ENCODE data around the gene SYNM.

The SYNM gene

DNA sequence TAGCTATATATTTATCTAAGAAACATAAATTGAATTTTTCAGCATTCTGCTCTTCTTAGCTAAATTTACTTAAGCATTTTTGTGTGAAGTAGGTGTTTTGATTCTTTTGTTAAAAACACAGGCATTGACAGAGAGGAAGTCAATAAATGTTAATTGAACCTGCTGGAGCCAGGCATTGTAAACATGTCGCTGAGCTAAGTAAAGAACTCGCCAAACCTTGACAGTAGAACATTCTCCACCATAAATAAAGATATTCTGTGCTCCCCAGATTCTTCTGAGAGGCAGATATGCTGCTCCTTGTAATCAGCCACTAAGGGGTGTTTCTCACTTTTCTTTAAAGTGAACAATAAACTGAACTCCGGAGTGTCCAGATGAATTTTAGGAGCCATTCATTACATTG, 38.4 kb downstream of the SYNM start:
- no peak for DNase-seq

DNA sequence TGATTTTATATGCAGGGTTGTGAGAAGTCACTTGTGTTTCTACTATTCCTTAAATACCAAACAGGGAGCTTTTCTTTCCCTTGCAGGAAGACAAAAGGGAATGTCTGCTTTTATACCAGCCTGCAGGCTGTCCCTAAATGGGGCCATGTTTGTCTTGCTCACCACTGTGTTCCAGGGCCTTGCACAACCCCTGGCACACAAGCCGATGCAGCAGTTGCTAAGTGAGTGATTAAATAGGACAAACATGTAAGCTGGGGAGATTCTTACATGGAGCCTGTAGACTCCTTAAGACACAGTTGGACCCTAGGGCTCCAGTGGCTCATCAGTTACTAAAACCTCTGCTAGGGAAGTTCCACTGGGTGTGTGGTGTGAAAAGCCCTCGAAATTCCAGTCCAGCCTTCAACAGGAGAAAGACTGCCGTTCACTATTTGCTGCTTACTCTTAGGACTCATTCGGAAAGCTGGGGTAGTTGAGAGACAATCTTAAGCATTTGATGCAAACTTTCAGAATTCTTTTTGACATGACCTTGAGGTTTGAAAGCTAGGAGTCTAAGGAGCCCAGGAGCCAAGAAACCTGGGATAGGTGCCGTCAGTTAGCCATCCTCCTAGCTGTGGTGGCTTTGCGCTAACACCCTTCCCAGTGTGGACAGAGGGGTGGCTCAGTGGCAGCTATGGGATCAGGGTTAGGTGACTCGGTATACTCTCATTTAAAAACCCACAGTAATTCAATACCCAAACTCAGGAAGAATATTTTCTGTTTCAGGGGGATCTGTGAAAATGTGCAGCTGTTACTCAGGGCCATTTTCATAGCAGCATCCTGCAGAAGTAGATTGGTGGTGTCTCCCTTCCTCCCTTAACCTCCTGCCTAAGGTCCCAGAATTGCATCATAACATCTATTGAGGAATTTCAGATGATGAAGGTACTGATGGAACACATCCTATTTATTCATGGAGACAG, 39.1 kb downstream of the SYNM start:
- no peak for DNase-seq

DNA sequence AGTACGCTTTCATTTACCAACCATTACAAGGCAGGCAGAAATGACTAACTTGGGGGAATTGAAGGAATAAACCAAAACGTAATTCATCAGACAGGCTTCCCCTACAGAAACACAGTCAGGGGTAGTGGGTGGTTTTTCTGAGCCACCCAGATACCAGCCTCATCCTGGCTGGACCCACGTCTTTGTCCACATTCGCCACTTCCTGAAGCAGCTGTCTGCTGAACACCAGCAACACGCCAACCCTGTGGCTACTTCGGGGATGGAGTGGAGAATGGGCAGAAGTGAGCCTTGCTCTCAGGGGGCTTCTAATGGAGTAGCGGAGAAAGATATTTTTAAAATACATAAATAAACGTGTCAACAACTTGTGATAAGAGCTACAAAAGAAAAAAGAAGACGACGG, 40.1 kb downstream of the SYNM start:
- no peak for DNase-seq

DNA sequence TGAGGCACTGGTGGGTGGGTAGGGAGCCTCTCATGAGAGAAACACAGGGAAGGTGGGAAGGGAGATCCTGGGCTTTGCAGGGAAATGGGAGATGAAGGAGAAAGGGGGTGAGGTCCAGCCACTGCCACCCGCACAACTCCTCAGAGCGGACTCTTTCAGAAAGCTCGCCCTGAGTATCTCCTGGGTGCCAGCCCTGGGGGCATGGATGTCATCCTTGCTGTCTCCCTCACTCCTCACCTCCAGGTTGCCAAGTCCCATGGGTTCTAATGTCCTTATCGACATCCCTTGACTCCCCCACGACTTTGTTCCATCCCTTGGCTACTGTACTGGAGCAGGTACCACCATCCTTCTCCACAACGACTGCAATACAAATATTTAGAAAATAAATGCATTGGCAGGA, 40.9 kb downstream of the SYNM start:
- no peak for DNase-seq

DNA sequence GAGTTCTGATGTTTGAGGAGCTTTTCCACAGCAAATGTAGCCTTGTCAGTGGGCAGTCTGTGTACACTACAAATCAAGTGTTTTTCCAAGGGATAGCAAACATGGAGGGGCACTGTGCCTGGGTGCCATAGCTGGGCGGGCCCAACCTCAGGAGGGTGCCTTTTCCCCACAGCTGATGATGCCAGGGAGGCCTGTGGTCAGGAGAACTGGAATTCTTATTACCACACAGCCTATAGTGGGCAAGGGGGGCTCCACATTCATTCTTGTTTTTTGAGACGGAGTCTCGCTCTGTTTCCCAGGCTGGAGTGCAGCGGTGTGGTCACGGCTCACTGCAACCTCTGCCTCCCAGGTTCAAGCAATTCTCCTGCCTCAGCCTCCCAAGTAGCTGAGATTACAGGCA, 41.8 kb downstream of the SYNM start:
- no peak for DNase-seq

DNA sequence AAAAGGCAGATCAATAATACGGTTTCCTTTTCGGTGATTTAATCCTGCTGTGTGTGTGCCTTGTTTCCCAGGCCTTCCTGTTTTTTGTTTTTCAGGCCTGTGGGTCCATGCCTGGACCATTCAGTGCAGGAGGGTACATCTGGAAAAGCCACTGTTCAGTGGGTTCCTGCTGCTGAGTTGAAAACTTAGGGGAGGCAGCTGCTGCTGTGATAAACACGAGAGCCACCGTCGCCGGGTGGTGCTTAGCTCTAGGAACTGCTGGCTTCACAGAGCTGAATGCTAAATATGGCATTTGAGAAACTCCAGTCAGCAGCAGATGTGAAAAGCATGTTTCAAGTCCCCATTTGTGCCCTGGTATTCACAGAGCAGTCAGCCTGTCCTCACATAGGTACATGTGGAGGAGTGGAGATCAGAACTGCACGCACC, 44.0 kb downstream of the SYNM start:
- DNase-seq: no peak

DNA sequence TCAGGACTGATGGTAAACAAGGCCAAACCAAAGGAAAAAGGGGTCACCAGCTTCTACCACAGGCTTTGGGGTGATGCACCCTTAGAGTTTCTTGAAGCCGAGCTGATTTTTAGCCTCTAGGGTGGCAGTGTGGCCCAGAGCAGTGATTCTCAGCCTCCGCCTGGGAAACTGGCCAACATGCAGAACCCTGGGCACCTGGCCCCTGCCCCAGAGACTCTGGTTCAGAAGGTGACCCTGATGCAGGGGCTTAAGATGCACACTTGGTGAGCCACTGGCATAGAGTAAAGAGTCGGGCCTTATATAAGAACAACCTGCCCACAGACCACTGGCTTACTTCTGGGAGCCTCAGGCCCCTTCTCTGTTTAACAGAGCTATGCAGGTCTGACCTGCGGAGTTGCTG, 44.5 kb downstream of the SYNM start:
- no peak for DNase-seq

DNA sequence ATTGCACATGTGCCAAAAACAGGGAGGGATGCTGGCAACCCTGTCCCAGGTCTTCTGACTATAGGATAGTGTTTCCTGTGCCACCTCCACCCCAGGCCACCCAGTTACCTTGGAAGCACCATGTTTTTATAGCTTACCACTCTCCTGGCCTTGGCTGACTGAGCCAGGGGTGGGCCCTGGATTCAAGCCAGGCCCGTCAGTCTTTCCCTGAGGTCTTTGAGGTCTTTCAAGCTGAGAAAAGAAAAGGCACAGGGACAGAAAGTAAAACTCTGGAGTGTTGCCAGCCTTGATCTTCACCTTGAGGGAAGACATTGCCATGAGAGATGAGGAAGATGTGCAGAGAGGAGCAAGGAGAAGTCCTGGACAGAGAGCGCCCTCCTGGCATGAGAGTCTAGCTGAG, 46.3 kb downstream of the SYNM start:
- no peak for DNase-seq

DNA sequence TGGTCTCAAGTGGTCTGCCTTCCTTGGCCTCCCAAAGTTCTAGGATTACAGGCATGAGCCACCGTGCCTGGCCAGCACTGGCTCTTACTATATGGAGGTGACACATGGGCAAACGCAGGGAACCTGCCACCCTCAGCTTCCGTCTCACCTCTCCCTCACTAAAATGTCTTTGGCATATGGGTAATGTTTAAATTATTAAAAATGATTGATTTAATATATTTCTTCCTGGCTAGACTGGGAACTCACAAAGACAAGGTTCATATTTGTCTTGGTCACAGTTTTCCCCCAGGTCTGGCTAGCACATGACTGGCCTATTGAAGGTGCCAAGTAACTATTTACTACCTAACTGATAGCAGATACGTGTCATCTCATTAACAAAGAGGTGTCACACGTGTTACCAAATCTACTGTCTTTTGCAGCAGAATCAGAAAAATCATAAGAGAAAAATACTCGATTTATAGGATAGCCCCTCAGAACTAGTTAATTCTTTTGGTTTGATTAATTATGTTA, 48.2 kb downstream of the SYNM start:
- DNase-seq: no peak

DNA sequence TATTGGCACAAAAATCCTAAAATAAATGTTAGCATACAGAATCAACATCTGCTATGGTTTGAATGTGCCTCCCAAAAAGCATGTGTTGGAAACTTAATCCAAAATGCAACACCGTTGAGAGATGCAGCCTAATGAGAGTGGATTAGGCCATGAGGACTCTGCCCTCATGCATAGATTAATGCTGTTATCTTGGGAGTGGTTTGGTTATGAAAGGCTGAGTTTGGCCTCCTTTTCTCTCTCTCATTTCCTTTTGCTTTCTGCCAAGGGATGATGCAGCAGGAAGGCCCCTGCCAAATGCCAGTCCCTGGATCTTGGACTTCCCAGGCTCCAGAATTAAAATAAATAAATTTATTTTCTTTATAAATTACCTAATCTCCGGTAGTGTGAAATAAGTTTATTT, 49.4 kb downstream of the SYNM start:
- no peak for DNase-seq

DNA sequence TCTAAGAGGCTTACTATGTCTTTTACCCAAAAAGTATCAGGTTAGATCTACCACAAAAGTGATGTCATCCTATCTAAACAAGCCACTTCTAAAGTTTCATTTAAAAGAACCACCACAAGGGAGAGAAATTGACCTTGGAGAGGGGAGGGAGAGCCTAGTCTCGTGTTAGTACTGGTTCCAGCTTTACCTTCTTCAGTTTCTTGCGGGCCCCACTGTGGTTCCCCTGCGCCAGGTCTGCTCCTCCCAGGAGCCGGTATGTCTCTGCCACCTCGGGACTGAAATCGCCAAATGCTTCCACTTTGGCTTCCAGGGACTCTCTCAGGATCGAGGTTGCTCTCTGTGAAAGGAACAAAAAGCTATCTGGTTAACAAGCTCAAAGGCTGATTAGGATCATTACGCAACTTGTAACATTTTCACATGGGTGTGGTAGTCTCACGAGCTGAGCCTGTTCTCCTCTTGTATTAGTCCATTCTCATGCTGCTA, 51.1 kb downstream of the SYNM start:
- no peak for DNase-seq

DNA sequence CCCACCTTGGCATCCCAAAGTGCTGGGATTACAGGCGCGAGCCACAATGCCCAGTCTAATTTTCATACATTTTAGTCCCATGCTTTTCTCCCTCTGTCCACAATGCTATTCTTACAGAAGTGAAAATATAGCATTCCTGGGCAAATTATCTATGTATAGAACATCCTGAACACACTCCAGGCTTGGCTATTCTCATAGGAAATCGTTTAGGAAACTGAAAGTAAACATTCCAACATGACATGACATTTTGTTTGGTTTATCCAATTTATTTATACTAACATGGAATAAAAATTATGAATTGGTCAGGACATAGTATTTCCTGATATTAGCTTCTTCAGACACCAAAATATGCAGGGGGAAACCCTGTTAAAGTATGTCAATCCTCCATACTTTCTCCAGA, 52.6 kb downstream of the SYNM start:
- DNase-seq: no peak

DNA sequence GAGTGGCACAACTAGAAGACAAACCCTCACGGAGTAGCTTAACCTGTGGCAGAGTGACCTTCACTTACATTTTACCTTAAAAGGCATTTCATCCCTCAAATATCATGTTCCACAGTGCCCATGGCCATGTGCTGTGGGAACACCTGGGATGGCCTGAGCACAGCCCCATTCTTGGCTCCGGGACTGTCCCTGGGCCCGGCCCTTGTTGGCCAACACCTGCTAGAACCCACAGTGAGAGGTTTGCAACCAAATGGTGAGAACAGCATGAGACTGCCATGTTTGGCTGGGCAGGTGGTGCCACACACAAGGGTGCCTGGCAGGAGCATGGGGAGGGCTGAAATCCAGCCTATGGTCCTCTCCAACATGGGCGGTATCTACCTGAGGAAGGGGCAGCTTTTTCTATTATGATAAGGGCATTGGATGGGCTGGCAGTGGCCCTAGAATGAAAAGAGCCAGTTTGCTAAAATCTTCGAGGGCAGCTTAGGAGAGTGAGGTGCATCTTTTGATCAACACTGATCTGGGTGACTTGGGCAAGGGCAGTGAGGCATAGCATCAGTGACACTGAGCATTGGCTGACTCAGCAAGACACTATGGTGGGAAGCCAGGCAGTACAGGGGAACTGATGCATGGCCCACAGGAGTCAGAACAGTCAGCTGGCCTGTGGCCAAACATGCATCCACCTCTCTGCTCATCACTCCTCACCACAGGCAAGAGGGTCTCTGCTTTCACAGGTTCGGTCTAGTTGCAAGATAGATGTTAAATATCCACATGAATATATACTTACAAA, 53.9 kb downstream of the SYNM start:
- no peak for DNase-seq

DNA sequence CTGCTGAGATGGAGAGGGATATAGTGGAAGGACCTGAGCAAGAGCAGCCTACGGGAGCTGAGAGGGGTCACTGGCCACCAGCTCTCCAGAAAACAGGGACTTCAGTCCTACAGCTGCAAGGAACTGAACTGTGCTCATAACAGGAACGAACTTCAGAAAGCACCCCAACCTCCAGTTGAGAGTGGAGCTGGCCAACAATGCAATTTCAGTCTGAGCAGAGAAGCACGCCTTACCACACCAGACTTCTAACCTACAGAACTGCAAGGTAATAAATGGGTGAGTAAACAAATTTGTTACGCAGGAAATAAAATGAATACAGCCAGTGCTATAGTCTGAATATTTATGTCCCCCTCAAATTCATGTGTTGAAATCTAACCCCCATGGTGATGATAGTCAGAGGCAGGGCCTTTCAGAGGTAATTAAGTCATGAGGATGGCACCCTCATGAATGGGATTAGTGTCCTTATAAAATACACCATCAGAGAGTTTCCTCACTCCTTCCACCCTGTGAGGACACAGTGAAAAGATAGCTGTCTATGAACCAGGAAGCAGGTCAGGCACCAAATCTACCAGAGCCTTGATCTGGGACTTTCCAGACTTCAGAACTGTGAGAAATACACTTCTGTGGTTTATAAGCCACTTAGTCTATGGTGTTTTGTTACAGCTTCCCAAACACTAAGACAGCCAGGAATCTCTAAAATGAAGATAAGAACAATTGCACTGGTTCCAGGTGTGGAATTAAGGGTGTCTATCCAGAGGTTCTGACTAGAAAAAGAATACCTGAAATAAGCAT, 58.6 kb downstream of the SYNM start:
- DNase-seq: no peak

DNA sequence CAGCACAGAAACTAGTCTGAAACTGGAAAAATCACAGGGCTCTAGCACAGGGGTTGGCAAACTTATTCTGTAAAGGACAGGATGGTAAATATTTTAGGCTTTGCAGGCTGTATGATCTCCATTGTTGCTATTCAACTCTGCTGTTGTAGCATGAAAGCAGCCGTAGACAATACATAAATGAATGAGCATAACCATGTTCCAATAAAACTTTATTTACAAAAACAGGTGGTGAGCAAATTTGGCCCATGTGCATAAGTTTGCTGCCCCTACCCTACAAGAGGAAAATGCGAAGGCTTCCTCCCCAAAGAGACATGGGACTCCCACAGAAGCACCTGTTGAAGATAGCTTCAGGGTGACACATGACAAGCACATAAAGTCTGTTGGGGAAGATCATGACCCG, 59.2 kb downstream of the SYNM start:
- DNase-seq: no peak

DNA sequence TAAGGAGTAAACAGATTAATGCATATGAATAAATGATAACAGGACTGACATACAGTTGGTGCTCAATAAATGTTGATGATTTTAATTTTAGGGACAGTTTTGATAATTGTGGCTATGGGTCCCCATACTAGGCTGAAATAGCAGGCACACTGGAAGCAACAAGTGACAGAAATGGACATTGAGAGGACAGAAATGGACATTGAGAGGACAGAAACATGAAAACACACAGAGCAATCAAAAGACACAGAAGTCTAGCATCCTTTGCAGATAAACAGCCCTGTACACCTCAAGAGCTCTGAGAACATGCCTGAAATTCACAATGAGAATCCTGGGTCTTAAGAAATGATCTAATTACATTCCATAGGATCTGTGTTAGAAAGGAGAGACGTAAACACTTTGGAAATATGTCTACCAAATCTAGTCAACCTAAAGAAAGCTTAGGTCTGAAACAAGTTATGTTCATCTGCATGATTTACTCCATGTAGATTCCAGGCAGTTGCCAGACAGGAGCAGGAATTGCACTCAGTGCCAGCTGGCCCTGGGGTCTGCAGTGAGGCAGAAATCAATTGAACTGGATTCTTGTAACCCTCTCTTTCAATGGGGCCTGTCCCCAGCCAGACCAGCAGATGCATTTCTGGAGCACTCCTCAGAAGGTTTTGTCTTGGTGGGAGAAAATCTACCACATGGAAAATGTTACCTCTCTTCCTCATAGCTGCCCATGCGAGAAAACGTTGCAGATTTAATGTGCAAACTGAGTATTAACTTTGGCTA, 60.3 kb downstream of the SYNM start:
- no peak for DNase-seq

DNA sequence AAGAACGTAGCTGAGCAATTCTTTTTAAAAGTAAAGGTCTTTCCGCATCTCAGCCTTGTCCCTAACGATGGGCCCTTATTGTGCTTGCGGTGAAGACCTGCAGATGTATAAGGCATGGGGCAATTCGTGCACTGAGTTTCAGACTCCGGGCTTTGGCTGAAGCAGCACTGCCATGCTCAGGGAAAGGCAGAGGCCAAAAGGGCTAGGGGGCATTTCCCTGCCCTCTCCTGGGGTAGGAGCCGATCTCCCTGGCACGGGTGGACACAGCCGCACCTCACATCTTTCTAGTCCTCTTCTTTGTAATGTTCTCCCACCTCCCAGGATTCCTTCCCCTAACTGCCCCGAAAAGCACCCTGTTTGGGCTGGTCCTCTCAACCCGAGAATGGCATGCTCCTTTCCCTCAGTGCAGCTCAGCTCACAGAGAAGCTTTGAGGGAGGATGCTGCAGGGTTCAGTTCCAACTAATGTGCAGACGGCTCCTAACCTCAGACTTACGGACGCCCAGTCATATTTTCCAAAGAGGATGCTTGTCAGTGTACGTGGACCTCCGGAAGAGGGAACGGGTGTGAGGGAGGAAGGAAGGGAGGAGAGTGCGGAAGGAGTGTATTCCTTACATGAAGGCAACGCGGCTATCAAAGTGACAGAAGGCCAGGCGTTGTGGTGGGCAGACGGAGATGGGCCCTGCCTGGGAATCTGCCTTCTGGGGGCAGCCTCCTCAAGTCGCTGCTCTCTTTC, 61.2 kb downstream of the SYNM start:
- no peak for DNase-seq

DNA sequence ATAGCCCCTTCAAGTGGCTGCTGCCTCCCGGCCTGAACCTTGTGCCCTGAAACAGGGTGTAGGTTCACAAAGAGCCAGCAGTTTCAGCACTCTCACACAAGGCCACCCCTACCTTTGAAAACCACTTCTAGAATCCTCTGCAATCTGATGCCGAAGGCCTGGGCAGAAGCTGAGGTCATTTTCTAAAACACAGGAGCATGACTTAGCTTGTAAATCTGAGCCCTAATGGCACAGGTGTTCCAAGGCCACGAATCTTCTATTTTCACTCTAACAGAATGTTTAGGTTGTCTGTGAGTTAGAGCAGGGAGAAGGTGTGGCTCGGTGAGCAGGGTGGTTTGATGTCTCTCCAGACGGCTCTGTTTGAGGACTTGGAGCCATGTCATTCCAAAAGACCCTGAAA, 62.3 kb downstream of the SYNM start:
- no peak for DNase-seq

DNA sequence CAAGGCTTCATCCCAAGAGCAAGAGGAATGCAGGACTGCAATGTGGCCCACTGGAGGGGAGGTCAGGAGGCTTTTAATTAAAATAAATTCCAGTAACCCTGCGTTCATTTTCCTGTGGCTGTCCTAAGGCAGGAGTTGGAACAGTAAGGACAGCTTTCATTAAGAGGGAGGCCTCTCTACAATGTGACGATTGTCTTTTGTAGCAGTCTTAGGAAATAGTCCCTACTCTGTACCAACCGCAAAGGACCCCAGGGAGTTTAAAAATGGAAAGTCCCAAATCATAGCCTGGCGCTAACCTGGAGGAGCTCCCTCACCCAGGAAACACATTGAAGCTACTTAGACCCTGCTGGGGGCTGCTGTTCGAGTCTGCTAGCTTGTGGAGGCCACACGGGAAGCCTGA, 62.8 kb downstream of the SYNM start:
- DNase-seq: no peak

DNA sequence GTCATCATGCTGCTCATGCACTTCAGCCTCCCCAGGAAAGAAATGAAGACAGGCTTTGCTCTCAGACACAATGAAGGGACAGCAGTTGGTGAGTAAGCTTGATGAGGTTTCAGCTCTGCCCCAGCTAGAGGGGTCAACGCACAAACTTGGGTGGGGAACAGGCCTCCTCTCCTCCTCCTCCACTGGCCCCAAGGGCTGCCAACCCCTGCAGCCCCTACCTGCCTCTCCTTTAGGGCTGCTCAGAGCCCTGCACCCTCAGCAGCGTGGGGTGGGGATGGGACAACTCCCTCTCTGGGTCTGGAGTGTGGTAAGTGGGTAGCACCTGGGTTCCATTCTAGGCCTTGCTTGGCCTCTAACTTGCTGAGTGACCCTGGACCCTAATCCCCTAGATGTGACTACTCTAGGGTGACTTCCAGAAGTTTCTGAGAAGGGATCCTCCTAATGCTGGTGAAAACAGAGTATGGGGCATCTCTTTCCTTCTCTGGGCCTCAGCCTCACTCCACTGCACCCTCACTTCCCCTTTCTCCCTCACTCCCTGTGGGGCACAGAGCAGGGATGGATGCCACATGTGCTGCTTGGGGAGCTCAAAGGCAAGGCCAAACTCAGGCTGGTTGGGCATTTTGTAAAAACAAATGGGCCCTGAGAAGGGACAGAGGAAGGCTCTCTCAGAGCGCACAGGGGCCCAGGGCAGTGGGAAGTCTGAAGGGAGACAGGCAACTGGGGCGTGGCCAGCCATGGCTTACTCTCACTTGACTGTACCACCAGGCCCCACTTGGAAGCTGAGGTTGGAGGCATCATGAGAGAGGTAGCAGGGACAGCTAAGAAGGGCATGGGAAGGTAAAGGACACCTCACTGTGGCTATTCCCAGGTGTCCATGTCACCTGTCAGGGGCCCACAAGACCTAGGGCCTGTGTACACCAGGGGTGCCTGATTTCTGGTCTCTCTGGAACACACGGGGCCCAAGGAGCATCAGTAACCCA, 64.0 kb downstream of the SYNM start:
- DNase-seq: no peak

Measured in NCI-H187 (cell line).